GM21447 (cell line): Measurements from ENCODE around the gene GJA4.

Source experiments
- ATAC-seq: cut with Tn5 transposase; IDR thresholded peaks from one replicate; pipeline ENCODE4 v1.9.1; 2021; ENCODE audit not compliant: unreplicated experiment

Gene GJA4

DNA sequence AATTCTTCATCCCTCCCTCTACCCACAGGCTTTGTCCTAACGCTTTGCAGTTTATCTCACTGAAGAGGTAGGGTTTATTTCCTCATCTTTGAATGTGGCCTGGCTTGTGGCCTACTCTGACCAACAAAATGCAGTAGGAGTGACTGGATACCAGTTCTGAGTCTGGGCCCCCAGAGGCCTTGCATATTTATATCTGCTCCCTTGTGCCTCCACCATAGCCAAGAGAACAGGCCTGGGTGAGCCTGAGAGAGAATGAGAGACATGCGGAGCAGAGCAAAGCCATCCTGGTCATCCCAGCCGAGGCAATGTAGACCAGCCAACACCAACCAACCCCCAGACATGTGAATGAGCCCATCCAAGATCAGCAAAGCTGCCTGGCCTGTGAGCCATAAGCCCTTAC lies 36.5 kb downstream of the GJA4 start:
- no peak for ATAC-seq

DNA sequence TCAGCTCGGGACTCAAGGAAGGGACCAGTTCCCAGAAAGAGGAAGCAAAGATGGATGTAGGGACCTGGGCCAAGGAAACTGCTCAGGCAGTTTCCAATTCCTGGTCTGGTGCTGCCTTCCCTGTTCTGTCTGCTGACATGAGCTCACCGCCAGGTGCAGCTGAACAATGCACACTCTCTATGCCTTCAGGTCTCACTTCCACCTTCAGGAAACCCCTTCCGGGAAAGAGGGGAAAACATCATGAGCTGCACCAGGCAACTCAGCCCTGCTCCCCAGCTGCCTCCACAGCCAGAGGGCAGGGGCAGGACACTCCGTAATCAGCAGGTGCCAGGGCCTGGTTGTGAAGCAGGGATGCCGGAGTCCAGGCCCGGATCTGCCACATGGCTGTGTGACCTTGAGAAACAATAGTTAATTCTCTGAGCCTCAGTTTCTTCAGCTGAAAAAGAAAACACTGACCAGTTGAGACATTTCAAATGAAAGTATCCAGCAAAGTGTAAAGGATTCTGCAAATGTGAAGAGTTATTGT lies 39.0 kb downstream of the GJA4 start:
- ATAC-seq: no peak

DNA sequence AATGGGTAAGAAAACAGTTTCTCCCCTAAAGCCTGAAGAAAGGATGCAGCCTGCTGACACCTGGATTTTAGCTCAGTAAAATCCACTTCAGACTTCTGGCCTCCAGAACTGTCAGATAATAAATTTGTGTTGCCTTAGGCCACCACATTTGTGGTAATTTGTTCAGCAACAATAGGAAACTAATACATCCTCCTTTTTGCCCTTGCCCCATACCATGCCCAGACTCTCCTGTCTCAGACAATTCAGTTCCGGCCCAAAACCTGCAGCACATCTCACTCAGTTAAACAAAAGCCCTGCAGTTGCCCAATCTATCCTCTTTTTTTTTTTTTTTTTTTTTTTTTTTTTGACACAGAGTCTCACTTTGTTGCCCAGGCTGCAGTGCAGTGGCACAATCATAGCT lies 40.9 kb downstream of the GJA4 start:
- no peak for ATAC-seq

DNA sequence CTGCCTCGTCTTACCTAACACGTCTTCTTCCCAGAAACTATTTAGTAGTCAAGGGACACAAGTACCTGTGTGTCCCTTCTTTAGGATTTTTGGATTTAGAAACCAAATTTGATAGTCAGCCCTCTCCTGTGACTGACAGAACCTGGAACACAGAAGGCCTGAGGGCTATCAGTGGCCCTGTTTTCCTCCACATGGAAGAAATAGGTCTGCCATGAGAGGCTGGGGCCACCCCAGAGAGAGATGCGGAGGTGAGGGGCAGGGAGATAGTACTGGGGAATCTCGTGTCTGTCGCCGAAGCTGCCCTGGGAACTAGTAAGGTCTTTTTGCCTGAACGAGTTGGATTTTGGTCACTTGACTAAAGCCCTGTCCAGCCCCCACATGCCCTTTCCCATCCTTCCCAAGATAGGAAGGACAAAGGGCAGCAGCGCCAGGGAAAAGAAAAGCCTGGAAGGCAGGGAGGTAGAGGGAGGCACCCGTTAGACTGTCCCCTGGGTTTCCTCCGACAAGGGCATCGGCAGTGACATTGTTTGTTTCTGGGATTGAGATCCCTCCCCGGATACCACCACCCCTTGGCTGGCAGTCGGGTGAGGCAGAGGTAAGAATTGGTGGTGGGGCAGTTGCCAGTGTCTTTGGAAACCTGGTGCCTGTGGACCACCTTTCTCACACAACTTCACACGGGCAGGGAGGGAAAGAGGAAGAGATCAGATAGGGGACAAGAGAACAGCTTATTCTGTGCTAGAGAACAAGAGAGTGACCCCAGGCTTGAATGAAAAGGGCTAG lies 46.9 kb downstream of the GJA4 start:
- ATAC-seq: no peak

DNA sequence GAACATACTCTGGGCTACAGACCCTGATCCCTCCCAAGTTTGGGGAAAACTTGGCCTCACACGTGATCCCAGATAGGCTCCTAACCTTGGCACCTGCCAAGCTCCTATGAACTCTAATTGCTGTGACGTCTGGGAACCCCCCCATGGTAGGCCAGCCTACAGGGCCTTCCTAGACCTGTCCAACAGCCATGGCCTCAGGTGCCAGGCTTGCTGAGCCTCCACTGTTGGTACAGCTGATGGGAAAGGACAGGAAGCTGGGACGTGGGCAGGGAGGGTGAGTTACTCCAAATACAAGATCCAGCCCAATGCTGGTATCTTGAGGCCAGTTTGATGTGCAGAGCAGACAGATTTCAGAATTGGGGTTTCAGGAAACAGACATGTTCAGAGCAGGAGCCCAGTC lies 47.6 kb downstream of the GJA4 start:
- ATAC-seq: no peak

DNA sequence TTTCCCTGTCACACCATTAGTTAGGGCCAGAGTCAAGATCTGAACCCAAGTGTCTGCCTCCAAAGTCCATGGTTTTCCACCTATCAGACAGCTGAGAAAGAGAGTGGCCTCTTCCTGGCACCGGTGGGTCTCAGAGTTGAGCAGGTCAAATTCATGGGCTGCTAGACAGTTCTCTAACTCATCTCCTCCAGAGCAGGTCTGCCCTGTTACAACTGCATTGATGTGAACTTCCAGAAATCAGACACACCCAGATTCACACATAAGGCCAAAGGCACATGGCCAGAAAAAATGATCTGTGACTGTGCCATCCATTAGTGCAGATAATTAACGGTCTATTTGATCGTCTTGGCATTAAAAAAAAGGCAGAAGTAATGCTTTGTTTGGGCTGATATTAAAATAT lies 49.3 kb downstream of the GJA4 start:
- no peak for ATAC-seq

DNA sequence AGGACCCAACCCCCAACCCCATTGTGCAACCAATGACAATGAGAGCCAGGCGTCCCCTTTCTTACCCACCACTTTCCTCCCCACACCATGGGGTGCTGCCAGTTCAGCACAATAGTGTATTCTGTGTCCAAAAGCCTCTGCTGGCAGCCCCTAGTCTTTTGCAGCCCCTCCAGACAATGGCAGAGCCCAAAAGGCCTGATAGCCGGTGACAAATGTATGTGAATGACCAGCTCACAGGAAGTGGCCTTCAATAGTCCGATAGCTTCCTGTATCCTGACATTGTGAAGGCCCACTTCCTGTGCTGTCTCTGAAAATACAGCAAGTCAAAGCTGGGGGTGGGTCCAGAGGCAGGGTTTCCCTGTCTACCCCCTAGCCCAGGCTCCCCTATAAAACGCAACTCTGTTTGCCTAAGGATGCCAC lies 50.2 kb downstream of the GJA4 start:
- no peak for ATAC-seq

DNA sequence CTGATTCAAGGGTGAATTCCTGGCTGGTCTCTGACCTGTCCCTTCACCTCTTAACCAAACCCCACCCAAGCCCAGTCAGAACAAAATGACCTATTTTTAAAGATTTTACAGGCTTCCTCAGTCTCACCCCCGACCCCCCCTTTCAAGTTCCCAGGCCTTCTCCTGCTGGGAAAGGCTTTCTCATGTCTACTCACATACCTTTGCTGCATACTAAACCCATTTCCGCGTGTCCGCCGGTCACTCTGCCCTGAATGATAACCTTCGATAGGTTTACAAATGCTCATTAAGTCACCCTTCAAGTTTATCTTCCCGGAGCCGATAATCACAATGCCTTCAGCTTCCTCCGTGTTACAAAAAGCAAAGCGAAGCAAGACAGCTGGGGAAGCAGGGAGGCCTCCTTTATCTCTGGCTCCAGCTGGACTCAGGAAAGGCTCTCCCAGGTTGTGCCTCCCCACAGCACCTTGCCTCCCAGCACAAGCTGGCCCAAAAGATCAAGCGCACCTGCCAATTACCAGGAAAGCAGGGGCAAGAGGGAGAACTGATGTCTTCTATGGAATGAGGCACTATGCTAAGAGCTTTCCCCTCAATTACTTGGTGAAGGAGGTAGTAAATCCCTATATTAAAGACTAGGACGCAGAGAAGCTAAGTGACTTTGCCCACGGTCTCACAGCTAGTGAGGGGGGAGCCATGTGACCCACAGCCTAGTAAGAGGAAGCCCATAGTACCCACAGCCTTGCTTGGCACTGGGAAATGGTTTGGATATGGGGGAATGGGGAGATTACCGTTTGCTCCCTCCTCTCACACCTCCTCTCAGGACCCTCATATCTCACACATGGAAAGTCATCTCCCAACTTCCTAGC lies 50.8 kb downstream of the GJA4 start:
- no peak for ATAC-seq

DNA sequence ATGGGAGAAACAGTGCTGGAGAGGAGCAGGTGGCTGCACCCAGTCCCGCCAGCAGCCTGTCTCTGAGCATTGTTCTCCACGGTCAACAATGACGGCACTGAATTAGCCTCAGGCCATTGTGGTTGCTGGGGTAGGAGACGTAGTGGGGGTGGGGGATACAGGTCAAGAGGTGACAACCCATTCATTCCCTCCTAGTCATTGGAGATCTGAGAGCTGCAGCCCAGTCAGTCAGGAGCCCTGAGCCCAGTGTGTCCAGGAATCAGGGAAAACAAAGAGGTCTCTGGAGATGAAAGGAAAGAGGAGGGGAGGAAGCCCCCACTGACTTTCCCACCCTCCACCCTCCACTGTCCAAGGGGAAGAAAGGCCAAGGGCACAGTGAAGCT lies 51.4 kb downstream of the GJA4 start:
- ATAC-seq: no peak
